ENCODE measurements around the gene ENGASE. TPM values are rescaled to one million over a fixed set of nuclear protein-coding genes. Genes with fewer than 3 reads are reported as not detected.

ENGASE gene
- total RNA-seq, 1 experiment from 2014 or later, result 34.5 TPM

- BruUV-seq (replicated peaks), result no TSS peak
- H3K4me3 Mint-ChIP-seq (ENCODE audit: unreplicated experiment), result no peak overlapping the region
- ChIA-PET CTCF (interaction anchor here (1.3 to 2.1 kb wide), 2 partner anchors 29 to 32 kb away, joined by 3 to 11 read pairs; no protein-coding TSS in a partner anchor), POLR2A (interaction anchor here (0.6 to 0.7 kb wide), 2 partner anchors 265 to 644 kb away, joined by 3 read pairs; no protein-coding TSS in a partner anchor)
- H3K36me3 Mint-ChIP-seq (ENCODE audit: insufficient read depth, unreplicated experiment), result no peaks in the 10 kb centered on the region
- TF ChIP-seq, protein P1, sequence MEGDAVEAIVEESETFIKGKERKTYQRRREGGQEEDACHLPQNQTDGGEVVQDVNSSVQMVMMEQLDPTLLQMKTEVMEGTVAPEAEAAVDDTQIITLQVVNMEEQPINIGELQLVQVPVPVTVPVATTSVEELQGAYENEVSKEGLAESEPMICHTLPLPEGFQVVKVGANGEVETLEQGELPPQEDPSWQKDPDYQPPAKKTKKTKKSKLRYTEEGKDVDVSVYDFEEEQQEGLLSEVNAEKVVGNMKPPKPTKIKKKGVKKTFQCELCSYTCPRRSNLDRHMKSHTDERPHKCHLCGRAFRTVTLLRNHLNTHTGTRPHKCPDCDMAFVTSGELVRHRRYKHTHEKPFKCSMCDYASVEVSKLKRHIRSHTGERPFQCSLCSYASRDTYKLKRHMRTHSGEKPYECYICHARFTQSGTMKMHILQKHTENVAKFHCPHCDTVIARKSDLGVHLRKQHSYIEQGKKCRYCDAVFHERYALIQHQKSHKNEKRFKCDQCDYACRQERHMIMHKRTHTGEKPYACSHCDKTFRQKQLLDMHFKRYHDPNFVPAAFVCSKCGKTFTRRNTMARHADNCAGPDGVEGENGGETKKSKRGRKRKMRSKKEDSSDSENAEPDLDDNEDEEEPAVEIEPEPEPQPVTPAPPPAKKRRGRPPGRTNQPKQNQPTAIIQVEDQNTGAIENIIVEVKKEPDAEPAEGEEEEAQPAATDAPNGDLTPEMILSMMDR (IDR thresholded peaks at IDR 0.05; ENCODE audit: unreplicated experiment), result no peak
- no peak overlapping the region for H3K27ac Mint-ChIP-seq (ENCODE audit: low read depth, unreplicated experiment)
- peaks cover 12% of the 10 kb centered on the region for H3K9me3 Mint-ChIP-seq (ENCODE audit: unreplicated experiment)
- intact Hi-C loops (cut with micrococcal nuclease), result no loop called here
- peaks cover 5% of the 10 kb centered on the region for H3K4me1 Mint-ChIP-seq (ENCODE audit: insufficient read depth, unreplicated experiment)
- DNase-seq (ENCODE audit: unreplicated experiment), result no peak
- H3K27me3 Mint-ChIP-seq (ENCODE audit: insufficient read depth, unreplicated experiment), result peaks cover 12% of the 10 kb centered on the region
Observed at GRCh38 chr17:79053251-79053925, 21.2 kb upstream of the ENGASE start.

GRCh38 chr17:79054200-79054960 is 20.2 kb upstream of the ENGASE start:
- Mint-ChIP-seq H3K4me3 (ENCODE audit: unreplicated experiment) (no peak overlapping the region), H3K36me3 (ENCODE audit: insufficient read depth, unreplicated experiment) (no peaks in the 10 kb centered on the region), H3K27ac (ENCODE audit: low read depth, unreplicated experiment) (no peak overlapping the region), H3K27me3 (ENCODE audit: insufficient read depth, unreplicated experiment) (peaks cover 12% of the 10 kb centered on the region), H3K4me1 (ENCODE audit: insufficient read depth, unreplicated experiment) (peaks cover 5% of the 10 kb centered on the region), H3K9me3 (ENCODE audit: unreplicated experiment) (peaks cover 12% of the 10 kb centered on the region)
- TF ChIP-seq, protein P1 (IDR thresholded peaks at IDR 0.05; ENCODE audit: unreplicated experiment), result no peak
- intact Hi-C loops (cut with micrococcal nuclease), result no loop called here
- no peak for DNase-seq (ENCODE audit: unreplicated experiment)
- BruUV-seq (replicated peaks), result no TSS peak
- ChIA-PET CTCF (interaction anchor here (0.7 to 3.5 kb wide), 3 partner anchors 8 to 347 kb away, joined by 3 to 11 read pairs (median 3); no protein-coding TSS in a partner anchor), POLR2A (interaction anchor here (0.6 to 0.7 kb wide), 2 partner anchors 264 to 643 kb away, joined by 3 read pairs; no protein-coding TSS in a partner anchor)

DNA sequence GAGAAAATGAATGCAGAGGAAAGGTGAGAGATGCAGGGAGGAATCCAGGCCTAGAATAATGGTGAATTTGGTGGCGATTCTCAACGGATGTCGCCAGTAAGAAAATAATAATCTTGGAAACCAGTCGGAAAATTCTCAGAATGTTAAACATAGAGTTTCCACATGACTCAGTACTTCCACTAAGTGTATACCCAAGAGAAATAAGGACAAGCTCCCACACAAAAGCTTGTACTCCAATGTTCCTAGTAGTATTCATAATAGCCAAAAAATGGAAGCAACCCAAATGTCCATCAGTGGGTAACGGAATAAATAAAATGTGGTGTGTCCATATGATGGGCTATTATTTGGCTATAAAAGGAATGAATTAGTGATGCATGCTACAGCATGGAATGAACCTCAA is 19.4 kb upstream of the ENGASE start:
- BruUV-seq (replicated peaks), result no TSS peak
- Mint-ChIP-seq H3K36me3 (ENCODE audit: insufficient read depth, unreplicated experiment) (no peaks in the 10 kb centered on the region), H3K9me3 (ENCODE audit: unreplicated experiment) (peaks cover 12% of the 10 kb centered on the region), H3K4me3 (ENCODE audit: unreplicated experiment) (no peak overlapping the region), H3K27me3 (ENCODE audit: insufficient read depth, unreplicated experiment) (peaks cover 12% of the 10 kb centered on the region), H3K4me1 (ENCODE audit: insufficient read depth, unreplicated experiment) (peaks cover 5% of the 10 kb centered on the region), H3K27ac (ENCODE audit: low read depth, unreplicated experiment) (no peak overlapping the region)
- POLR2A ChIA-PET, result no interaction called here
- intact Hi-C loops (cut with micrococcal nuclease), result no loop called here
- no peak for DNase-seq (ENCODE audit: unreplicated experiment)
- CTCF ChIA-PET, result interaction anchor here (3.5 kb wide), 1 partner anchor 9 kb away, joined by 11 read pairs; no protein-coding TSS in a partner anchor
- TF ChIP-seq, protein P1 (IDR thresholded peaks at IDR 0.05; ENCODE audit: unreplicated experiment), result no peak

DNA sequence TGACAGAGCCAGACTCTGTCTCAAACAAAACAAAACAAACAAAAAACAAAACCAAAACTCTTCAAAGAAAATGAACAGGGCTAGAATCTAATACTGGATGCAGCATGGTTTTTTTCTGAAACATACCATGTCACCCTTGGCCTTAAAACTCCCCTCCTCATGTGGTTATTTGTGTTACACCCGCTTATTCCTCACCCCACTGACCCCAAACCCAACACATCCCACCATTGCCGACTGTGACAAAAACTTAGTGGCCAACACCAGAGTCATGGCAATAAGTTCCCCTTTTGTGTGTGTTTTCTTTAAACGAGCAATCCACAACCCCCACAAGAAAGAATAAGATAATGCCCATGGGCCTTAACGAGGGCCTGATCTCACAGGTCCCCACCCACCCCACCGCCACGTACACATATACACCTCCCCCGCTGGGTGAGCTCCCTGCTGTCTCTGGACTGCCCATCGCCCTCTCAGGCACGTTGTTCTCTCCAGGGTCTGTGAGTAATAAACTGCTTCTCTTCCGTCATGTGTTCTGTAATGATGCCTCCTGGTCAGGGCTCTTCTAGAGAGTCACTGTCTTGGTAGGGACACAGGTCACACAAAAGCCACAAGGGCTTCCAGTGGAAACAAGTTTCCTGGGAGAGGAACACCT is 16.8 kb upstream of the ENGASE start:
- peaks cover 5% of the 10 kb centered on the region for H3K4me1 Mint-ChIP-seq (ENCODE audit: insufficient read depth, unreplicated experiment)
- no peaks in the 10 kb centered on the region for H3K27me3 Mint-ChIP-seq (ENCODE audit: insufficient read depth, unreplicated experiment)
- no peak overlapping the region for H3K27ac Mint-ChIP-seq (ENCODE audit: low read depth, unreplicated experiment)
- CTCF ChIA-PET, result interaction anchor here (1.4 to 3.5 kb wide), 2 partner anchors 12 to 25 kb away, joined by 4 to 11 read pairs; no protein-coding TSS in a partner anchor
- no peak for DNase-seq (ENCODE audit: unreplicated experiment)
- no peak overlapping the region for H3K4me3 Mint-ChIP-seq (ENCODE audit: unreplicated experiment)
- intact Hi-C loops (cut with micrococcal nuclease), result no loop called here
- H3K36me3 Mint-ChIP-seq (ENCODE audit: insufficient read depth, unreplicated experiment), result no peaks in the 10 kb centered on the region
- POLR2A ChIA-PET, result interaction anchor here (0.7 kb wide), 1 partner anchor 1646 kb away, joined by 3 read pairs; no protein-coding TSS in a partner anchor
- H3K9me3 Mint-ChIP-seq (ENCODE audit: unreplicated experiment), result peaks cover 12% of the 10 kb centered on the region
- no TSS peak for BruUV-seq (replicated peaks)
- TF ChIP-seq, protein P1 (IDR thresholded peaks at IDR 0.05; ENCODE audit: unreplicated experiment), result no peak

All from MCF 10A (cell line).